ENCODE measurements around the gene ZKSCAN3.
"Not testable (repeated sequence)": the region's sequence is repeated elsewhere in the genome, so short reads cannot be mapped to it uniquely, and the experiment has no call there.

Gene ZKSCAN3

DNA sequence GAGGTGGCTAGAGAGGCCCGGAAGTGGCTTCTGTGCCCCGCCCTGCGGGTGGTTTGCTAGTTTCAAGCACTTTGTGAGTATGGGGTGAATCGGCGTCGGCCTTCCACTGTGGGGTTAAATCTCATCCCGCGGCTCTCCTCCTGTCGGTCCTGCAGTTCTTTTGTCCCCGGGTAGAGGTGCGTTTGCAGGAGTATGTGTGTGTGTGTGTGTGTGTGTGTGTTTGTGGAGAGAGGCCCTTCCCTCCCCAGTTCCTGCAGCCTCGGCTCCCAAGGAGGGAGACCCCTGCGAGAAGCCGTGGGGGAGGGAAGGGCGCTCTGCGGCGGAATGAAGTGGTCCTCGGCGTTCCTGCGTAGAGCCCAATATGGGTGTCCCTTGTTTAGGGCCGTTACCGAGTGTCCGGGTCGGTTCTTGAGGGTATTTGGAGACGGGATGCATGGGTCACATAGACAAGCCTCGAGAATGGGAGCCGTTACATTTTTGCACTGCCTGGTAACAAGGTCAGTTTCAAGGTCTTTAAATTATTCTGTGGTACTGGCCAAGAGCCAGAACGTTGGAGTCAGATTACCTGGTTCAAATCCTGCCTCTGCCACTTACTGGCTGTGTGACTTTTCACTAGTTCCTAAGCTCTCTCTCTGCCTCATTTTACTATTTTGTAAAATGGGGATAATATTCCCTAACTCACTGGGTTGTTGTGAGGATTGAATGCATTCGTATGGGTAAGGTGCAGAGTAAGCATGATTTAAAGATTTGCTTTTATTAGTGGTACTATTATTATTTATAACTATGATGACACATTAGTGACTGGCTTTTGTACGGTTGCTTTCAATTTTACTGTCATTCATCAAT is at the start of gene ZKSCAN3:
TSS of gene ZKSCAN3 (plus strand) at position 56 of the 846 bp plus-strand sequence. CDS start 9,640 bp downstream, outside the sequence.
- peak; percentile 83 to 88 for DNase-seq

DNA sequence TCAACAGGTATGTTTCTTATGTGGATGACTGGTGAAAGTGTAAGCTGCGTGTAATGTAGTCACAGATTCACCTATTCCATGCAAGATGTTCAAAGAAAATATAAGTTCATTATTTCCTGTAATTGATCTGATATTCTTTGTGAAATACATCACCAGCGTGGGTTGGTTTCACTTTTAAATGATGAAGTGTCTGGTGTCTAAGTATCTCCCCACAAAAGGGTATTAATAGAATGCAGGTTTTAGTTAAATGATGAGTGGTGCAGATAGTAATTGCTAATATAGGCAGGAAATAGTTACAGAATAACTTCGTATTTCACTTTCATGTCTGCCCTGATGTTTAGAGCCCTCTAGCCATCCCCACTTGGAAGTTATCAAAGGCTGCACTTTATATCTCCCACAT is 46.2 kb upstream of the ZKSCAN3 start:
- no peak for DNase-seq

DNA sequence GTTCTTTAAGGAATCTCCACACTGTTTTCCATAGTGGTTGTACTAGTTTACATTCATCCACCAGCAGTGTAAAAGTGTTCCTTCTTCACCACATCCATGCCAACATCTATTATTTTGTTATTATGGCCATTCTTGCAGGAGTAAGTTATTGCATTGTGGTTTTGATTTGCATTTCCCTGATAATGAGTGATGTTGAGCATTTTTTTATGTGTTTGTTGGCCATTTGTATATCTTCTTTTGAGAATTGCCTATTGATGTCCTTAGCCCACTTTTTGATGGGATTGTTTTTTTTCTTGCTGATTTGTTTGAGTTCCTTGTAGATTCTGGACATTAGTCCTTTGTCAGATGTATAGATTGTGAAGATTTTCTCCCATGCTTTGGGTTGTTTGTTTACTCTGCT is 43.4 kb upstream of the ZKSCAN3 start:
- not testable (repeated sequence) for DNase-seq

DNA sequence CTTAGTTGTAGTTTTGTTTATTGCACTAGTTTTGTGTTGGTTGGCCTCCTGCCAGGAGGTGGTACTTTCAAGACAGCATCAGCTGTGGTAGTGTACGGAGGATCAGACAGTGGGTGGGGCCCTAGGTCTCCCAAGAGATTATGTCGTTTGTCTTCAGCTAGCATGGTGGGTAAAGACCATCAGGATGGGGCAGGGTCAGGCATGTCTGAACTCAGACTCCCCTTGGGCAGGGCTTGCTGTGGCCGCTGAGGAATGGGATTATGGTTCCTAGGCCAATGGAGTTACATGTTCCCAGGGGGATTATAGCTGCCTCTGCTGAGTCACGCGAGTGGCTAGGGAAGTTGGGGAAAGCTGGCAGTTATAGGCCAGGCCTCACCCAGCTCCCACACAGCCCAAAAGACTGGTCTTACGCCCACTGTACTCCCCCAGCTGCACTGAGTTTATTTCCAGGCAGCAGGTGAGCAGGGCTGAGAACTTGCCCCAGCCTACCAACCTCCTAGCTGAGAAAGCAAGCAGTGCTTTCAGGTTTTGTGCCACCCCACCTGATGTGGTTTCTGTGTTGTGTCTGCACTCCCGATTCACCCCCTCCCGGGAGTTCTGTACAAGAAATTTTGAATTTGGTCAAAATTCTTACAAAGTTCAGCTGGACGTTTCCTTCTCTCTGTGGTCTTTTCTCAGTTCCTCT is 38.5 kb upstream of the ZKSCAN3 start:
- no peak for DNase-seq

- DNase-seq, result no peak
These were observed 36.8 kb upstream of the ZKSCAN3 start for GRCh38 chr6:28312939-28313338.

DNA sequence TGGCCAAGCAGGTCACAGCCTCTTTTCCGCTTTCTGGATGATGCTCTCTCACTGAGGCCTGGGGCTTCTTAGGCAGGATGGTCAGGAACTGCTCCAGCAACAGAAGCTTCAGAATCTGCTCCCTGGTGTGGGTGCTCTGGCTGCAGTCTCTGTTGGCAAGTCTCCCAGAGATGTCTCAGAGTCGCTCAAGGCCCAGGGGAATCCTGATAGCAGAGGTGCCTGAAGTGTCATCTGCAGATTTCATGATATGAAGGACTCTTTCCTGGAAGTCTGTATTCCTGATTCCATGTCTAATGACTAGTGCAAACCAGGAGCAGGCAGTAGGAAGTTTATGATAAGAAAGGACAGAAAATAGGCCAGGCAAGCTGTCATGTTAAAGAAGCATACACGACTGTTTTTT is 34.1 kb upstream of the ZKSCAN3 start:
- DNase-seq, result no peak

DNA sequence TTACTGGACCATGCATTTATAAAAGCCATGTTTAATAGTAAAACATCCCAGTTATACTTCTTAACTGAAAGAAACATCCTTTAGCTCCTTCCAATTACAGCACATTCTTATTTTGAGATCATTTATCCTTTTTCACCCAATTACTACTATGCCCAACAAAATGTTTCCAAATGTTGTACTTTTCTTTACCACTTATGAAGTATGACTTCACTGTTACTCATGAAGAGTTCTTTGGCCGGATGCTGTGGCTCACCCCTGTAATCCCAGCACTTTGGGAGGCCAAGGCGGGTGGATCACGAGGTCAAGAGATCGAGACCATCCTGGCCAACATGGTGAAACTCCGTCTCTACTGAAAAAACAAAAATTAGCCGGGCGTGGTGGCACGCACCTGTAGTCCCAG is 31.9 kb upstream of the ZKSCAN3 start:
- DNase-seq, result not testable (repeated sequence)

GRCh38 chr6:28322661-28323060 is 27.1 kb upstream of the ZKSCAN3 start:
- DNase-seq, result no peak

- no peak for DNase-seq
These were observed 25.8 kb upstream of the ZKSCAN3 start for GRCh38 chr6:28323813-28324424.

DNA sequence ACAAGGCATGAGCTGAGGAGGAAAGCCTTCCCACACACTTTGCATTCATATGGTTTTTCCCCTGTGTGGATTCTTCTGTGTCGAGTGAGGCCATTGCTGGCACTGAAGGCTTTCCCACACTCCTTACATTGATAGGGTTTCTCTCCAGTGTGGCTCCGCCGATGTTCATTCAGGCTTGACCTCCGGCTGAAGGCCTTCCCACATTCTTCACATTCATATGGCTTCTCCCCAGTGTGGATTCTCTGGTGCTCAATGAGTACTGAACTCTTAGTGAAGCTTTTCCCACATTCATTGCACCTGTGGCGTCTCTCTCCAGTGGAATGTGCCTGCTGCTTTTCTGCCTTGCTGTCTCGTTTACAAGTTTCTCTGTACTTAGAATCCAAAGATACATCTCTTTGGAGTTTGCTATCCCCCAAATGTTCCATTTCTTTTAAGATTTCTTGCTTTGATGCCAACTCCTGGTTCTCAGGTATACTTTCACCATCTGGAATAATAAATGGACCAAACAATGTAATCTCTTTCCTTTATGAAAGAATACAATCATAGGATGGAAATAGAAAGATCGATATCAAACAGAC is 23.3 kb upstream of the ZKSCAN3 start:
- no peak for DNase-seq

GRCh38 chr6:28330041-28330440 is 19.7 kb upstream of the ZKSCAN3 start:
- DNase-seq, result no peak

DNA sequence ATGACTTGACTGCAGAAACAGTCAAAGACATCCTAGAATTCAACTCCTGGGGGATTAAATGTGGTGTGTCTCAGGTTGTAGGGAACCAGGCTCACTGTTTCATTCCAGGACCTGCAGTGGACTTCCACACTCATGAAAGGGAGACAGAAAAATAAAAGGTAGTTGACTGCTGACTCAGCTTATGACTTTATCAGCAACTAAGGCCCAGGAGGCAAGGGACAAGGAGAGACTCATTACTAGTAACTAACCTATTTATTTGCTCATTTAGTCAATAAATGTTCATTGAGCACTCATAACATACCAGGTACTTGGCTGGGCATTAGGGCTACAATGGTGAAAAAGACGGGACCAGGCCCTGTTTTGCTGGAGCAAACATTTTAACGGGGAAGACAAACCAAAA is 16.7 kb upstream of the ZKSCAN3 start:
- DNase-seq, result no peak

DNA sequence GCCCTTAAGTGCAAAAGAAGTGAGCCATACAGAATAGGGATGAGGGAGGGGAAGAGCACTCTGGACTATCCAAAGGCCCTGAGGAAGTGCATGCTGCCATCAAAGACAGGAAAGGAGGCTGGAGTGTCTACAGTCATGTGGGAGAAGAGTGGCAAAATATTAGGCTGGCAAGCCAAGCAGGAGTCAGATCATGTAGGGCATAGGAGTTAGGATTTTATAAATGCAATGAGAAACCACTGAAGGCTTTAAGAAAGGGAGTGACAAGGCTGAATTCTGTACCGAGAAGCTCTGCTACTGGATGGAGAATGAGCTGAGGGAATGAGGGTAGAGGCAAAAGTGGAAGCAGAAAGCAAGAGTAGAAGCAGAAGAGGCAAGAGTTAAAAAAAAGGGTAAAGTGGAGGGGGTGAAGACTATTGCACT is 16.1 kb upstream of the ZKSCAN3 start:
- DNase-seq, result no peak

DNA sequence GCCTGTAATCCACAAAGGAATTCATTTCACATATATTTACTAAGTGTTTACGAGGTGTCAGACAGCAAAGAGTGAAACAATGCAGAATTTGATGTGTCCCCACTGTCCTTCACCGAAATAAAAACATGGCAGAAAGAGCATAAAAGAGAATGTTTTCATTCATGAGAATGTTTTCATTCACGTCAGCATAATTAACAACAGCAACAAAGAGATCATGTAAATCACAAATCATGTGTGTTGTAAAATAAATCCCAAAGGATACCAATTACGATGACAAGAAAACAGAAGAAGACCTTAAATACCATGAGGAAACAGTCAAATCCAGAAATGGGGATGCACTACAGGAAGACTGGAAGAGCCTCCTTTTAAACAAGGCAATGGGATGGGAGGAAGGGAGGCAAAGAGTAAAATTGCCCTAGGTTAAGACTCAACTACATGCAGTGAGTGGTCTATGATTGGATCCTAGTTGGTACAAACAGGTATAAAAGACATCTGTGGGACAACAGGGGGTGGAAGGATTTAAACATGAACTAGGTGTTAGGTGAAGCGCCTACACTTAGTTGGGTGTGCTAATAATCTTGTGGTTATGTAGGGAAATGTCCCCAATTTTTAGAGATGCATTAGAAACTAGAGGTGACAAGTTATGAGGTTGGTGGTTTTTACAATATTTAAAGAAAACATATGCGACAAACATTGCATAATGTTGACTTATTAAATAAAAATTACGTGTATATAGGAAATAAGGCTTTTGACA is 15.3 kb upstream of the ZKSCAN3 start:
- no peak for DNase-seq

- no peak for DNase-seq
These were observed 14.6 kb upstream of the ZKSCAN3 start for GRCh38 chr6:28335040-28335563.

- DNase-seq, result no peak
These were observed 14.0 kb upstream of the ZKSCAN3 start, which contains the start of gene ZSCAN31 for GRCh38 chr6:28335564-28336283. Gene ZSCAN31, minus strand, starts transcription at chr6:28336148. Its CDS starts 6,465 bp downstream, at chr6:28329683.

- DNase-seq, result no peak
These were observed 13.2 kb upstream of the ZKSCAN3 start for GRCh38 chr6:28336284-28337120.

- no peak for DNase-seq
These were observed 12.6 kb upstream of the ZKSCAN3 start for GRCh38 chr6:28337121-28337520.

DNA sequence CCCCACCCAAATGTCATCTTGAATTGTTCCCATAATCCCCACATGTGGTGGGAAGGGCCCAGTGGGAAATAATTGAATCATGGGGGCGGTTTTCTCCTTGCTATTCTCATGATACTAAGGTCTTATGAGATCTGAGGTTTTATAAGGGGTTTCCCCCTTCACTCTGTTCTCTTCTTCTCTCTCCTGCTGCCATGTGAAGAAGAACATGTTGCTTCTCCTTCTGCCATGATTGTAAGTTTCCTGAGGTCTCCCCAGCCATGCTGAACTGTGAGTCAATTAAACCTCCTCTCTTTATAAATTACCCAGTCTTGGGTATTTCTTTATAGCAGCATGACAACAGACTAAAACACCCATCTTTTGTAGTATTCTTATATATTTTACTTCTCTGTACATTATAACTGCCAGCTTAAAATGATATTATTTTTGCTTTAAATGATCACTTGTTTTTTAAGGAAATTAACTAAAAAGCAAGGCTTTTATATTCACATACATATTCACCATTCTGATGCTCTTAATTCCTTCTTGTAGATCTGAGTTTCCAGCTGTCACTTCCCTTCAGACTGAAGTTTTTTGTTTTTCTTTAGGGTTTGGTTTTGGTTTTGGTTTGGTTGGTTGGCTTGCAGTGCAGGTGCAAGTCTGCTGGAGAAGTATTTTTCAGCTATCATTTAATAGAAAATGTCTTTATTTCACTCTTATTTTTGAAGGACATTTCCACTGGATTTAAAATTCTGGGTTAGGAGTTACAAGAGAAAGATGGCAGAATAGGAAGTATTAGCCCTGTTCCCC is 9.2 kb upstream of the ZKSCAN3 start:
- DNase-seq, result no peak
